ENCODE measurements around the gene EQTN.
A peak's percentile ranks its signal among the peaks of the same experiment; 100 is the strongest.

Gene EQTN

GRCh38 chr9:27297050-27297449 lies at the start of gene EQTN:
EQTN (minus strand) TSS chr9:27297150; CDS start chr9:27297055, 95 bp downstream.
- no peaks in the 10 kb centered on the region for H3K9me3 ChIP-seq
- H3K27me3 ChIP-seq, result no peaks in the 10 kb centered on the region
- no peak within 1 kb of the TSS for H3K4me3 ChIP-seq
- no peak for TF ChIP-seq CTCF (IDR thresholded peaks at IDR 0.05)
- no peaks in the 10 kb centered on the region for H3K4me1 ChIP-seq
- intact Hi-C loops (cut with DNase I; ENCODE audit: low total_unique reads), result no loop called here
- no peaks in the 10 kb centered on the region for H3K36me3 ChIP-seq
- H3K27ac ChIP-seq, result no peak within 1 kb of the TSS
- no peak for DNase-seq

- no peaks in the 10 kb centered on the region for H3K9me3 ChIP-seq
- peaks cover 3 to 48% (median 22%) of the 10 kb centered on the region in 4 donors for H3K4me1 ChIP-seq
- no peak for TF ChIP-seq CTCF (IDR thresholded peaks at IDR 0.05)
- H3K27me3 ChIP-seq, result no peaks in the 10 kb centered on the region
- intact Hi-C loops (cut with DNase I; ENCODE audit: low total_unique reads), result loop anchor here (5.0 kb wide), 1 partner anchor 183 kb away; the partner anchor contains the start of gene MOB3B
- DNase-seq, result no peak
- H3K36me3 ChIP-seq, result no peaks in the 10 kb centered on the region
- H3K4me3 ChIP-seq, result no peak overlapping the region
- H3K27ac ChIP-seq, result no peak overlapping the region
Measured at GRCh38 chr9:27344776-27345175, 47.8 kb upstream of the EQTN start.

GRCh38 chr9:27341545-27342294 lies 44.8 kb upstream of the EQTN start:
- H3K27me3 ChIP-seq, result no peaks in the 10 kb centered on the region
- DNase-seq, result no peak
- H3K27ac ChIP-seq, result peak overlapping the region; percentile 66 to 67
- no peaks in the 10 kb centered on the region for H3K9me3 ChIP-seq
- H3K4me3 ChIP-seq, result no peak overlapping the region
- no peaks in the 10 kb centered on the region for H3K36me3 ChIP-seq
- TF ChIP-seq CTCF (IDR thresholded peaks at IDR 0.05), result no peak
- peaks cover 10 to 62% (median 51%) of the 10 kb centered on the region in 4 donors for H3K4me1 ChIP-seq
- intact Hi-C loops (cut with DNase I; ENCODE audit: low total_unique reads), result loop anchor here (5.0 kb wide), 1 partner anchor 186 kb away; the partner anchor contains the start of gene MOB3B

GRCh38 chr9:27340961-27341511 lies 44.1 kb upstream of the EQTN start:
- intact Hi-C loops (cut with DNase I; ENCODE audit: low total_unique reads), result loop anchor here (5.0 kb wide), 1 partner anchor 186 kb away; the partner anchor contains the start of gene MOB3B
- TF ChIP-seq CTCF (IDR thresholded peaks at IDR 0.05), result no peak
- Histone ChIP-seq H3K36me3 (no peaks in the 10 kb centered on the region), H3K27me3 (no peaks in the 10 kb centered on the region), H3K27ac (peak overlapping the region; percentile 66 to 67), H3K4me3 (no peak overlapping the region), H3K4me1 (peaks cover 10 to 65% (median 51%) of the 10 kb centered on the region in 4 donors), H3K9me3 (no peaks in the 10 kb centered on the region)
- DNase-seq, result no peak

- H3K27me3 ChIP-seq, result no peaks in the 10 kb centered on the region
- peaks cover 10 to 65% (median 51%) of the 10 kb centered on the region in 4 donors for H3K4me1 ChIP-seq
- H3K36me3 ChIP-seq, result no peaks in the 10 kb centered on the region
- TF ChIP-seq CTCF (IDR thresholded peaks at IDR 0.05), result no peak
- no peak overlapping the region for H3K4me3 ChIP-seq
- H3K27ac ChIP-seq, result peak overlapping the region; percentile 66 to 67
- intact Hi-C loops (cut with DNase I; ENCODE audit: low total_unique reads), result loop anchor here (5.0 kb wide), 1 partner anchor 187 kb away; the partner anchor contains the start of gene MOB3B
- H3K9me3 ChIP-seq, result no peaks in the 10 kb centered on the region
- DNase-seq, result no peak
Measured at GRCh38 chr9:27340285-27340674, 43.3 kb upstream of the EQTN start.
